IMR-90 (cell line): ENCODE data around the gene MYCBPAP. TPM values are rescaled to one million over a fixed set of nuclear protein-coding genes. Genes with fewer than 3 reads are reported as not detected.

Experiments
- ATAC-seq: fragments of 200-7000 bp; cut with Tn5 transposase; 2 replicates; pipeline ENCODE4 v1.9.1; 2020; ENCODE audit warnings: low read depth, mild to moderate bottlenecking, moderate library complexity
- BruUV-seq: library from RNA; stranded (reverse); fragments of 400-500 nt; replicated peaks from 2 replicates; lab custom pipeline; 2021; lab: Mats Ljungman, UMichigan
- CTCF ChIA-PET: fragments of 300-600 bp; formaldehyde crosslinking; extraction: SDS; loops from one replicate; lab custom pipeline; 2021; ENCODE audit warnings: antibody characterized with exemption; lab: Yijun Ruan, JAX
- POLR2A ChIA-PET: fragments of 300-600 bp; sonication (Branson Sonifier 250); formaldehyde crosslinking; loops from one replicate; lab custom pipeline; 2022; ENCODE audit warnings: antibody characterized with exemption; ENCODE audit not compliant: unreplicated experiment; lab: Charles Lee
- DNase-seq: peaks from one replicate; pipeline ENCODE4 v3.0.0; 2013
- H2AFZ ChIP-seq: replicated peaks from 2 replicates; pipeline ENCODE3; 2013; ENCODE audit warnings: low read length, mild to moderate bottlenecking; ENCODE audit not compliant: poor library complexity
- H2AK5ac ChIP-seq: 2 replicates; pipeline ENCODE4 v1.6.1; 2013; ENCODE audit warnings: low read depth, low read length, inconsistent platforms
- H2AK9ac ChIP-seq: replicated peaks from 2 replicates; pipeline ENCODE3; 2013; ENCODE audit warnings: mild to moderate bottlenecking, low read depth, low read length, moderate library complexity; ENCODE audit not compliant: poor library complexity
- H2BK120ac ChIP-seq: 2 replicates; pipeline ENCODE4 v1.6.1; 2013; ENCODE audit warnings: low read depth, low read length, inconsistent platforms
- H2BK15ac ChIP-seq: 3 replicates; pipeline ENCODE4 v1.6.1; 2013; ENCODE audit warnings: low read depth, low read length, inconsistent platforms
- H2BK20ac ChIP-seq: 2 replicates; pipeline ENCODE4 v1.6.1; 2013; ENCODE audit warnings: low read depth, mild to moderate bottlenecking, inconsistent platforms, low read length, moderate library complexity
- H2BK5ac ChIP-seq: 2 replicates; pipeline ENCODE4 v1.6.1; 2013; ENCODE audit warnings: mild to moderate bottlenecking, low read depth, low read length, inconsistent platforms; ENCODE audit not compliant: poor library complexity, severe bottlenecking
- H3K14ac ChIP-seq: replicated peaks from 2 replicates; pipeline ENCODE4 v1.6.1; 2013; ENCODE audit warnings: low read depth, low read length, inconsistent platforms
- H3K18ac ChIP-seq: 2 replicates; pipeline ENCODE4 v1.6.1; 2013; ENCODE audit warnings: low read depth, low read length, control low read depth
- H3K23ac ChIP-seq: 2 replicates; pipeline ENCODE4 v1.6.1; 2013; ENCODE audit warnings: low read depth, low read length, inconsistent platforms
- H3K27ac ChIP-seq: 2 replicates; pipeline ENCODE4 v1.5.1; 2013; ENCODE audit warnings: mild to moderate bottlenecking, control low read depth, low read length; ENCODE audit not compliant: insufficient read depth
- H3K27me3 ChIP-seq: 2 replicates; pipeline ENCODE4 v1.6.1; 2013; ENCODE audit warnings: low read length; ENCODE audit not compliant: control insufficient read depth, insufficient read depth
- H3K36me3 ChIP-seq: 2 replicates; pipeline ENCODE4 v1.6.1; 2013; ENCODE audit warnings: low read length, mixed read lengths; ENCODE audit not compliant: control insufficient read depth, insufficient read depth
- H3K4ac ChIP-seq: 2 replicates; pipeline ENCODE4 v1.6.1; 2013; ENCODE audit warnings: low read depth, low read length, inconsistent platforms
- H3K4me1 ChIP-seq: 2 replicates; pipeline ENCODE4 v1.6.1; 2013; ENCODE audit warnings: low read length, mixed read lengths; ENCODE audit not compliant: control insufficient read depth, insufficient read depth
- H3K4me2 ChIP-seq: 2 replicates; pipeline ENCODE4 v1.6.1; 2013; ENCODE audit warnings: low read depth, mild to moderate bottlenecking, control low read depth, low read length, moderate library complexity
- H3K4me3 ChIP-seq: 2 replicates; pipeline ENCODE4 v1.5.1; 2013; ENCODE audit warnings: low read depth, mild to moderate bottlenecking, control low read depth, low read length, moderate library complexity; ENCODE audit not compliant: insufficient read depth
- H3K56ac ChIP-seq: 2 replicates; pipeline ENCODE4 v1.6.1; 2013; ENCODE audit warnings: low read length, inconsistent platforms; ENCODE audit not compliant: insufficient read depth; ENCODE audit errors: extremely low read depth
- H3K79me1 ChIP-seq, 2 experiments: 2 replicates each; pipeline ENCODE4 v1.6.1; 2013; ENCODE audit warnings: low read length in 2 of 2, inconsistent platforms in 1 of 2, low read depth in 1 of 2
- H3K9ac ChIP-seq: 2 replicates; pipeline ENCODE4 v1.6.1; 2013; ENCODE audit warnings: low read depth, low read length, control low read depth
- H3K9me1 ChIP-seq: 2 replicates; pipeline ENCODE4 v1.6.1; 2013; ENCODE audit warnings: low read length, inconsistent platforms; ENCODE audit not compliant: insufficient read depth
- H3K9me3 ChIP-seq: 2 replicates; pipeline ENCODE4 v1.6.1; 2013; ENCODE audit warnings: low read length; ENCODE audit not compliant: control insufficient read depth, insufficient read depth
- H4K20me1 ChIP-seq: 2 replicates; pipeline ENCODE4 v1.6.1; 2013; ENCODE audit warnings: low read length, inconsistent platforms; ENCODE audit not compliant: insufficient read depth
- H4K5ac ChIP-seq: 2 replicates; pipeline ENCODE4 v1.6.1; 2013; ENCODE audit warnings: mild to moderate bottlenecking, low read depth, low read length, control low read depth
- H4K8ac ChIP-seq, 2 experiments: 2 replicates each; pipeline ENCODE4 v1.6.1; 2013; ENCODE audit warnings: low read depth in 2 of 2, low read length in 2 of 2, control low read depth in 1 of 2, inconsistent platforms in 1 of 2
- H4K91ac ChIP-seq: 2 replicates; pipeline ENCODE4 v1.6.1; 2013; ENCODE audit warnings: low read depth, low read length, inconsistent platforms; ENCODE audit not compliant: insufficient read depth
- BHLHE40 ChIP-seq: fragments of 150-350 bp; IDR thresholded peaks from 2 replicates; pipeline ENCODE4 v1.6.1; 2016; ENCODE audit warnings: mild to moderate bottlenecking, low read depth, low read length
- CHD1 ChIP-seq: IDR thresholded peaks from 2 replicates; pipeline ENCODE4 v1.6.1; 2012; ENCODE audit warnings: low read depth, low read length, improper control_type of control experiment
- FOS ChIP-seq: fragments of 150-350 bp; IDR thresholded peaks from 2 replicates; pipeline ENCODE4 v1.6.1; 2016; ENCODE audit warnings: low read depth, low read length
- MAZ ChIP-seq: IDR thresholded peaks from 2 replicates; pipeline ENCODE4 v1.6.1; 2012; ENCODE audit warnings: low read depth, mild to moderate bottlenecking, low read length, improper control_type of control experiment, moderate library complexity, borderline replicate concordance
- WGBS, 2 experiments: methylation state at CpG; one replicate each; pipeline versions ENCODE4 v1.1.5 to v1.1.7; 2013; ENCODE audit warnings: missing lambda C conversion rate in 2 of 2; ENCODE audit not compliant: insufficient read length in 1 of 2; ENCODE audit errors: extremely low coverage in 2 of 2; 5-methylcytosine and 5-hydroxymethylcytosine counted together
- dilution Hi-C: fragments of 300-500 bp; cut with HindIII; formaldehyde crosslinking; loops from one replicate; pipeline ENCODE4 v1.14.3; 2018; ENCODE audit warnings: low sequenced_read_pairs; ENCODE audit not compliant: unreplicated experiment
- in situ Hi-C: fragments of 300-500 bp; cut with MboI; formaldehyde crosslinking; loops from 3 replicates; pipeline ENCODE4 v1.14.3; 2019; ENCODE audit warnings: low sequenced_read_pairs, inconsistent platforms, mixed read lengths
- intact Hi-C: fragments of 100-400 bp; cut with micrococcal nuclease; formaldehyde crosslinking; loops from 2 replicates; pipeline ENCODE4 v1.10.0; 2022
- polyA plus RNA-seq, 3 experiments: library from polyadenylated mRNA; depleted of rRNA; stranded (reverse); fragments of >200 nt; gene quantifications; 2 replicates each; pipeline ENCODE4 v1.2.3, GENCODE V29; 2012; ENCODE audit warnings: low replicate concordance in 1 of 3
- total RNA-seq: library from RNA; depleted of rRNA; stranded (reverse); fragments of >200 nt; gene quantifications from 2 replicates; pipeline ENCODE4 v1.2.3, GENCODE V29; 2012
- TF ChIP-seq, protein P1 (sequence below): fragments of 150-350 bp; IDR thresholded peaks from 2 replicates; pipeline ENCODE4 v1.6.1; 2017; ENCODE audit warnings: mild to moderate bottlenecking, antibody characterized with exemption, low read length, low read depth

Gene MYCBPAP
- total and polyA plus RNA-seq, 2 of the 4 experiments (the other 2 are of a cell fraction), result 0.17 to 0.18 TPM

DNA sequence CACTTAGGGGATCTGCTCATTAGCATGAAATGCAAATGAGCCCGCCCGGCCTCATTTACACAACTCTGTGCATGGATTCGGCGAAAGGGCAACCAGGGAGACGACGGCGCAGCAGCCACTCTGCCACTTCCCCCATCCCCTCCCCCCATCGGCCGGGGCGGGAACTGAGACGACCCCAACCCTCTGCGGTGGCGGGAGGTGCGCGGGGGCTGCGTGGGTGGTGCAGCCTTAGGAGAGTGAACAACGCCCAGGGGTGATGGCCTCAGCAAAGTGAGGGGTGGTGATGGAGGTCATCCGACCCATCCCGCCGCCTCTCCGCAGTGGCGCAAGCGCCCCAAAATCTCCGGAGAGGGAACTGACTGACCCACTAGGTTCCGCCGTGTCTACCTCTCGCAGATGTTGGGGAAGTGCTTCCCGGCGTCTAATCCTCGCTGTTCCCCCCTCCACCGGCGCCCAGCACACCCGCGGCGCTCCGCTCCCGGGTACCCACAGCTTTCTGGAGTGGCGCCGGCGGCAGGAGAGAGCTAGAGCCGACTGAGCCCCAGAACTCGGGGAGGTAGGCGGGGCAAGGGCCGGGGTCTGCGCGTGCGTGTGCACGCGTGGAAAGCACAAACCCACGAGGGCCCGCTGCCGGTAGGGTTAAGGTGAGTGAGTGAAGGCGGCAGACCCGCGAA lies 50.8 kb downstream of the MYCBPAP start:
- peak overlapping the region; percentile 75 for H2AFZ ChIP-seq

More for the DNA sequence above, 50.8 kb downstream of the MYCBPAP start:
- Histone ChIP-seq H3K4me1 (peaks cover 5% of the 10 kb centered on the region; the same call in 1 of the 2 replicates), H3K14ac (no peak overlapping the region), H2BK20ac (no peak overlapping the region), H3K9me3 (no peaks in the 10 kb centered on the region), H3K9ac (no peak overlapping the region), H2BK5ac (no peak overlapping the region), H2AK9ac (peak overlapping the region; percentile 82), H4K91ac (no peak overlapping the region), H3K36me3 (peaks cover 9% of the 10 kb centered on the region; the same call in 1 of the 2 replicates), H4K20me1 (peaks cover 2% of the 10 kb centered on the region; the same call in 1 of the 2 replicates), H3K27ac (no peak overlapping the region), H2AK5ac (no peak overlapping the region), H2BK120ac (no peak overlapping the region), H2BK15ac (no peak overlapping the region), H4K5ac (no peak overlapping the region), H3K56ac (no peak overlapping the region), H4K8ac (no peak overlapping the region), H3K18ac (no peak overlapping the region), H3K79me1 (no peaks in the 10 kb centered on the region), H3K9me1 (0 out of 2 replicates have a peak, but pooled peaks cover 5% of the 10 kb centered on the region), H3K23ac (no peak overlapping the region), H3K4me3 (no peak overlapping the region), H3K4ac (no peak overlapping the region), H3K27me3 (peaks cover 60% of the 10 kb centered on the region), H3K4me2 (peak overlapping the region; percentile 68; the same call in 1 of the 2 replicates)
- ChIA-PET POLR2A (no interaction called here), CTCF (interaction anchor here (1.1 kb wide), 1 partner anchor 136 kb away, joined by 6 read pairs; no protein-coding TSS in a partner anchor)
- WGBS, 2 experiments, result 20% methylated on average over 2 of the region's 55 CpGs; no CpG with 5 or more reads in 1 of the 2 experiments
- dilution Hi-C loops, result no loop called here
- intact Hi-C loops, result no loop called here
- in situ Hi-C loops, result no loop called here
- ATAC-seq, result no peak
- BruUV-seq, result no TSS peak
- TF ChIP-seq BHLHE40 (no peak), MAZ (no peak), CHD1 (no peak), FOS (no peak)
- TF ChIP-seq, protein P1, sequence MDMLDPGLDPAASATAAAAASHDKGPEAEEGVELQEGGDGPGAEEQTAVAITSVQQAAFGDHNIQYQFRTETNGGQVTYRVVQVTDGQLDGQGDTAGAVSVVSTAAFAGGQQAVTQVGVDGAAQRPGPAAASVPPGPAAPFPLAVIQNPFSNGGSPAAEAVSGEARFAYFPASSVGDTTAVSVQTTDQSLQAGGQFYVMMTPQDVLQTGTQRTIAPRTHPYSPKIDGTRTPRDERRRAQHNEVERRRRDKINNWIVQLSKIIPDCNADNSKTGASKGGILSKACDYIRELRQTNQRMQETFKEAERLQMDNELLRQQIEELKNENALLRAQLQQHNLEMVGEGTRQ, result no peak
- DNase-seq, result no peak
